Endodermal cell (in vitro differentiated cells): ENCODE measurements around the gene ID4. TPM values are rescaled to one million over a fixed set of nuclear protein-coding genes. Genes with fewer than 3 reads are reported as not detected.

ENCODE experiments used
- DNase-seq: peaks from one replicate; pipeline ENCODE4 v3.0.0-alpha.2; 2017
- H3K27ac ChIP-seq: 2 replicates; pipeline ENCODE4 v1.5.1; 2013; ENCODE audit warnings: mild to moderate bottlenecking, low read depth, low read length, moderate library complexity
- H3K27me3 ChIP-seq: 2 replicates; pipeline ENCODE4 v1.6.1; 2013; ENCODE audit warnings: mild to moderate bottlenecking, low read length, moderate library complexity; ENCODE audit not compliant: insufficient read depth, control insufficient read depth, poor library complexity, severe bottlenecking
- H3K36me3 ChIP-seq: 2 replicates; pipeline ENCODE4 v1.7.0; 2013; ENCODE audit warnings: mild to moderate bottlenecking, low read length, moderate library complexity; ENCODE audit not compliant: control insufficient read depth, insufficient read depth
- H3K4me1 ChIP-seq: one replicate; pipeline ENCODE4 v1.7.0; 2013; ENCODE audit warnings: low read length; ENCODE audit not compliant: control insufficient read depth, insufficient read depth
- H3K4me3 ChIP-seq: 2 replicates; pipeline ENCODE4 v1.5.1; 2013; ENCODE audit warnings: mild to moderate bottlenecking, low read length, moderate library complexity
- H3K9ac ChIP-seq: 2 replicates; pipeline ENCODE4 v1.6.1; 2013; ENCODE audit warnings: mild to moderate bottlenecking, low read length, moderate library complexity; ENCODE audit not compliant: poor library complexity, severe bottlenecking; ENCODE audit errors: extremely low read depth
- H3K9me3 ChIP-seq: 2 replicates; pipeline ENCODE4 v1.6.1; 2013; ENCODE audit warnings: mild to moderate bottlenecking, low read length, moderate library complexity; ENCODE audit not compliant: control insufficient read depth
- H3K27ac Mint-ChIP-seq: 2 replicates; pipeline ENCODE4 v1.8.0; 2020; ENCODE audit warnings: mixed read lengths
- H3K27me3 Mint-ChIP-seq: 2 replicates; pipeline ENCODE4 v1.8.0; 2021; ENCODE audit warnings: mild to moderate bottlenecking, mixed read lengths; ENCODE audit not compliant: insufficient read depth
- H3K36me3 Mint-ChIP-seq: 2 replicates; pipeline ENCODE4 v1.8.0; 2020; ENCODE audit warnings: low read depth, mixed read lengths
- H3K4me1 Mint-ChIP-seq: 2 replicates; pipeline ENCODE4 v1.8.0; 2020; ENCODE audit warnings: mixed read lengths
- H3K4me3 Mint-ChIP-seq: 2 replicates; pipeline ENCODE4 v1.8.0; 2020; ENCODE audit warnings: mild to moderate bottlenecking, moderate library complexity, mixed read lengths
- H3K9me3 Mint-ChIP-seq: 2 replicates; pipeline ENCODE4 v1.8.0; 2020; ENCODE audit warnings: mild to moderate bottlenecking, mixed read lengths
- CTCF ChIP-seq: fragments of 200-600 bp; sonication (generic); conservative IDR thresholded peaks from 2 replicates; pipeline ENCODE4 v1.5.0; 2021; ENCODE audit warnings: antibody characterized with exemption, mild to moderate bottlenecking
- WGBS, 2 experiments: methylation state at CpG; one replicate each; pipeline versions ENCODE4 v1.1.5 to v1.1.7; 2013; ENCODE audit warnings: missing lambda C conversion rate in 2 of 2, mixed read lengths in 1 of 2; ENCODE audit not compliant: insufficient coverage in 1 of 2, insufficient read length in 1 of 2; 5-methylcytosine and 5-hydroxymethylcytosine counted together
- total RNA-seq, 2 donors: library from RNA; stranded (reverse); fragmentation: NEBNext Ultra II Directional in 1 of 2; extraction: Animal tissue kit (Norgen Biotek cat#: 25700) in 1 of 2; gene quantifications; 2 replicates in 1 of 2; 3 replicates in 1 of 2; pipeline ENCODE4 v1.2.1, GENCODE V29; 2021

Gene ID4
- total RNA-seq, 2 donors from 2014 or later = 38.5 to 39.3 TPM

- Mint-ChIP-seq H3K4me1 (peaks cover 37% of the 10 kb centered on the region), H3K27ac (no peak overlapping the region), H3K9me3 (no peaks in the 10 kb centered on the region), H3K27me3 (no peaks in the 10 kb centered on the region), H3K36me3 (peaks cover 4% of the 10 kb centered on the region), H3K4me3 (no peak overlapping the region)
- Histone ChIP-seq H3K27ac (no peak overlapping the region), H3K9me3 (no peaks in the 10 kb centered on the region), H3K27me3 (no peaks in the 10 kb centered on the region), H3K9ac (no peak overlapping the region), H3K4me1 (peaks cover 6% of the 10 kb centered on the region), H3K4me3 (no peak overlapping the region), H3K36me3 (no peaks in the 10 kb centered on the region)
- DNase-seq = no peak
- TF ChIP-seq CTCF = no peak
- WGBS, 2 experiments = 86 to 91% methylated on average over 6 to 10 of the region's 10 CpGs
Measured at GRCh38 chr6:19845266-19846041, 8.3 kb downstream of the ID4 start.

GRCh38 chr6:19848465-19849029, 11.4 kb downstream of the ID4 start:
- 93 to 100% methylated on average over 2 of the region's 2 CpGs for WGBS, 2 experiments
- H3K4me1 Mint-ChIP-seq = peaks cover 28% of the 10 kb centered on the region
- Histone ChIP-seq H3K9me3 (no peaks in the 10 kb centered on the region), H3K36me3 (no peaks in the 10 kb centered on the region), H3K4me1 (peaks cover 3% of the 10 kb centered on the region), H3K4me3 (no peak overlapping the region), H3K27ac (no peak overlapping the region), H3K27me3 (no peaks in the 10 kb centered on the region), H3K9ac (no peak overlapping the region)
- H3K9me3 Mint-ChIP-seq = peaks cover 2% of the 10 kb centered on the region
- DNase-seq = no peak
- H3K27ac Mint-ChIP-seq = no peak overlapping the region
- no peak overlapping the region for H3K4me3 Mint-ChIP-seq
- no peaks in the 10 kb centered on the region for H3K36me3 Mint-ChIP-seq
- no peaks in the 10 kb centered on the region for H3K27me3 Mint-ChIP-seq
- TF ChIP-seq CTCF = no peak

GRCh38 chr6:19849196-19849595, 12.0 kb downstream of the ID4 start:
- Mint-ChIP-seq H3K27me3 (no peaks in the 10 kb centered on the region), H3K36me3 (no peaks in the 10 kb centered on the region), H3K9me3 (peaks cover 8% of the 10 kb centered on the region), H3K27ac (no peak overlapping the region), H3K4me3 (no peak overlapping the region), H3K4me1 (peaks cover 24% of the 10 kb centered on the region)
- no peak for DNase-seq
- Histone ChIP-seq H3K4me1 (peaks cover 3% of the 10 kb centered on the region), H3K36me3 (no peaks in the 10 kb centered on the region), H3K4me3 (no peak overlapping the region), H3K27me3 (no peaks in the 10 kb centered on the region), H3K9ac (no peak overlapping the region), H3K27ac (no peak overlapping the region), H3K9me3 (no peaks in the 10 kb centered on the region)
- WGBS, 2 experiments = 86 to 95% methylated on average over 1 to 3 of the region's 3 CpGs
- no peak for TF ChIP-seq CTCF
